ENCODE data around the gene YARS1.

GRCh38 chr1:32813941-32814739, 3.0 kb downstream of the YARS1 start:
- TF ChIP-seq REST (IDR thresholded peaks at IDR 0.05; ENCODE audit: low read depth) (no peak), JUND (IDR thresholded peaks at IDR 0.05) (peak; percentile 78), EZH2 (IDR thresholded peaks at IDR 0.05) (no peak), CTCF (IDR thresholded peaks at IDR 0.05 in 2 of 3, conservative IDR thresholded peaks at IDR 0.05 in 1 of 3; ENCODE audit: borderline replicate concordance in 1 of 3, insufficient read depth in 1 of 3, low read depth in 2 of 3, low read length in 2 of 3) (no peak), POLR2A (IDR thresholded peaks at IDR 0.05; ENCODE audit: borderline replicate concordance, extremely low read depth, insufficient read depth, insufficient read length) (no peak)
